Endothelial cell of umbilical vein (primary cell): ENCODE data around the gene FGD6. TPM values are rescaled to one million over a fixed set of nuclear protein-coding genes. Genes with fewer than 3 reads are reported as not detected.

Experiments used
- BruUV-seq: library from RNA; stranded (reverse); fragments of 400-500 nt; replicated peaks from 2 replicates; lab custom pipeline; 2021; lab: Mats Ljungman, UMichigan
- CTCF ChIA-PET: fragments of 300-600, 350-600 bp; sonication (Branson Sonifier 250); formaldehyde crosslinking; loops from one replicate; lab custom pipeline; 2021; ENCODE audit warnings: antibody characterized with exemption, inconsistent platforms; lab: Charles Lee
- POLR2A ChIA-PET: fragments of 300-600, 350-600 bp; sonication (Branson Sonifier 250); formaldehyde crosslinking; loops from one replicate; lab custom pipeline; 2021; ENCODE audit warnings: antibody characterized with exemption, inconsistent platforms; lab: Charles Lee
- DNase-seq: peaks from one replicate; pipeline ENCODE4 v3.0.0-alpha.2; 2011; ENCODE audit warnings: low read depth, low spot score
- FAIRE-seq: peaks from 2 replicates; lab custom pipeline; 2011; peaks lifted over from hg19 to GRCh38; lab: Jason Lieb, UNC
- H2AFZ ChIP-seq: 2 replicates; pipeline ENCODE4 v1.6.0; 2012; ENCODE audit warnings: low read depth, low read length, control low read depth, inconsistent platforms
- H3K27ac ChIP-seq: 2 replicates; pipeline ENCODE4 v1.5.1; 2011; ENCODE audit warnings: low read depth, mild to moderate bottlenecking, control low read depth, low read length, moderate library complexity; ENCODE audit not compliant: insufficient read depth
- H3K27me3 ChIP-seq, 2 experiments: 2 replicates each; pipeline versions ENCODE4 v1.6.0 to v1.6.1; 2011; ENCODE audit warnings: low read length in 2 of 2, mixed read lengths in 1 of 2; ENCODE audit not compliant: control insufficient read depth in 2 of 2, insufficient read depth in 2 of 2
- H3K36me3 ChIP-seq, 2 experiments: 2 replicates in 1 of 2; 3 replicates in 1 of 2; pipeline ENCODE4 v1.5.1; 2011; ENCODE audit warnings: low read length in 2 of 2, mild to moderate bottlenecking in 1 of 2, moderate library complexity in 1 of 2; ENCODE audit not compliant: control insufficient read depth in 2 of 2, insufficient read depth in 2 of 2; ENCODE audit errors: extremely low read depth in 1 of 2
- H3K4me1 ChIP-seq: 3 replicates; pipeline ENCODE4 v1.5.1; 2011; ENCODE audit warnings: mild to moderate bottlenecking, low read length; ENCODE audit not compliant: control insufficient read depth, insufficient read depth; ENCODE audit errors: extremely low read depth
- H3K4me2 ChIP-seq: 2 replicates; pipeline ENCODE4 v1.6.1; 2011; ENCODE audit warnings: low read length, control low read depth, mixed read lengths; ENCODE audit not compliant: insufficient read depth
- H3K4me3 ChIP-seq, 3 experiments: fragments of 200-600 bp in 1 of 3; sonication (generic), shearing (Covaris generic) in 1 of 3; replicated peaks in 1 of 3; 2 replicates each; pipeline ENCODE4 v1.5.1; 2011 to 2016; ENCODE audit warnings: control low read depth in 3 of 3, low read length in 3 of 3, mild to moderate bottlenecking in 2 of 3, inconsistent platforms in 1 of 3, low read depth in 1 of 3, moderate library complexity in 1 of 3; ENCODE audit not compliant: insufficient read depth in 1 of 3
- H3K79me2 ChIP-seq: 2 replicates; pipeline ENCODE4 v1.6.0; 2012; ENCODE audit warnings: low read length, inconsistent platforms; ENCODE audit not compliant: control insufficient read depth, insufficient read depth
- H3K9ac ChIP-seq: replicated peaks from 2 replicates; pipeline ENCODE3; 2011; ENCODE audit warnings: low read length, control low read depth; ENCODE audit not compliant: insufficient read depth; ENCODE audit errors: extremely low read depth
- H3K9me1 ChIP-seq: replicated peaks from 3 replicates; pipeline ENCODE4 v1.6.0; 2011; ENCODE audit warnings: mild to moderate bottlenecking, low read length; ENCODE audit not compliant: control insufficient read depth, insufficient read depth; ENCODE audit errors: extremely low read depth
- H3K9me3 ChIP-seq: replicated peaks from 2 replicates; pipeline ENCODE4 v1.5.1; 2012; ENCODE audit warnings: low read length, inconsistent platforms; ENCODE audit not compliant: control insufficient read depth, insufficient read depth
- H4K20me1 ChIP-seq: replicated peaks from 2 replicates; pipeline ENCODE3; 2011; ENCODE audit warnings: mild to moderate bottlenecking, low read length; ENCODE audit not compliant: control insufficient read depth, insufficient read depth; ENCODE audit errors: extremely low read depth
- EZH2 ChIP-seq: IDR thresholded peaks from 2 replicates; pipeline ENCODE4 v1.6.1; 2012; ENCODE audit warnings: borderline replicate concordance, low read depth, mild to moderate bottlenecking, moderate library complexity, low read length, inconsistent platforms; ENCODE audit not compliant: severe bottlenecking
- FOS ChIP-seq: IDR thresholded peaks from 2 replicates; pipeline ENCODE4 v1.6.1; 2011; ENCODE audit warnings: mild to moderate bottlenecking, low read length, moderate library complexity, borderline replicate concordance; ENCODE audit not compliant: insufficient read depth
- GATA2 ChIP-seq: IDR thresholded peaks from 2 replicates; pipeline ENCODE4 v1.7.0; 2011; ENCODE audit warnings: low read depth, mild to moderate bottlenecking, moderate library complexity, mixed read lengths, low read length; ENCODE audit not compliant: insufficient read length, insufficient read depth
- JUN ChIP-seq: IDR thresholded peaks from 2 replicates; pipeline ENCODE4 v1.6.1; 2011; ENCODE audit warnings: borderline replicate concordance, low read depth; ENCODE audit not compliant: insufficient read length, insufficient read depth
- MYC ChIP-seq: IDR thresholded peaks from one replicate; pipeline ENCODE4 v1.6.1; 2011; ENCODE audit warnings: mild to moderate bottlenecking, low read depth, low read length
- POLR2A ChIP-seq: IDR thresholded peaks from 2 replicates; pipeline ENCODE4 v1.6.1; 2012; ENCODE audit warnings: low read depth, mild to moderate bottlenecking, control low read depth, low read length
- POLR2AphosphoS5 ChIP-seq: IDR thresholded peaks from 2 replicates; pipeline ENCODE4 v1.6.1; 2012; ENCODE audit warnings: low read depth, mild to moderate bottlenecking, control low read depth, low read length, moderate library complexity; ENCODE audit not compliant: insufficient read depth
- dilution Hi-C: fragments of 300-500 bp; cut with MboI; formaldehyde crosslinking; loops from one replicate; pipeline ENCODE4 v1.15.0; 2019; ENCODE audit warnings: low sequenced_read_pairs; ENCODE audit not compliant: extremely low pct_ligation_motif_present
- intact Hi-C: fragments of 100-400 bp; cut with micrococcal nuclease; formaldehyde crosslinking; loops from one replicate; pipeline ENCODE4 v1.10.0; 2022
- polyA plus RNA-seq, 4 experiments: library from polyadenylated mRNA; depleted of rRNA in 3 of 4; stranded (reverse) in 3 of 4; unstranded in 1 of 4; fragments of >200 nt; gene quantifications; 2 replicates each; pipeline versions ENCODE4 v1.2.1 to v1.2.3, GENCODE V29; 2011 to 2012; ENCODE audit warnings: missing spikeins in 1 of 4
- total RNA-seq: library from RNA; stranded (reverse); gene quantifications from 2 replicates; pipeline ENCODE4 v1.2.3, GENCODE V29; 2021
- TF ChIP-seq, protein P1 (sequence below), 2 donors: IDR thresholded peaks; 1 replicate in 1 of 2; 2 replicates in 1 of 2; pipeline ENCODE4 v1.5.1; 2011; ENCODE audit warnings: low read length in 2 of 2, mild to moderate bottlenecking in 2 of 2, moderate library complexity in 2 of 2, control low read depth in 1 of 2, inconsistent platforms in 1 of 2, low read depth in 1 of 2; ENCODE audit not compliant: insufficient read depth in 1 of 2; ENCODE audit errors: extremely low read depth in 1 of 2
- TF ChIP-seq, protein P2 (sequence below): IDR thresholded peaks from 2 replicates; pipeline ENCODE4 v1.6.1; 2011; ENCODE audit not compliant: insufficient read depth, insufficient read length

FGD6 gene
- total and polyA plus RNA-seq, 2 donors (not counting 3 experiments of a cell fraction or from before 2014, with no cell fraction given) = 5.9 to 14.0 TPM

DNA sequence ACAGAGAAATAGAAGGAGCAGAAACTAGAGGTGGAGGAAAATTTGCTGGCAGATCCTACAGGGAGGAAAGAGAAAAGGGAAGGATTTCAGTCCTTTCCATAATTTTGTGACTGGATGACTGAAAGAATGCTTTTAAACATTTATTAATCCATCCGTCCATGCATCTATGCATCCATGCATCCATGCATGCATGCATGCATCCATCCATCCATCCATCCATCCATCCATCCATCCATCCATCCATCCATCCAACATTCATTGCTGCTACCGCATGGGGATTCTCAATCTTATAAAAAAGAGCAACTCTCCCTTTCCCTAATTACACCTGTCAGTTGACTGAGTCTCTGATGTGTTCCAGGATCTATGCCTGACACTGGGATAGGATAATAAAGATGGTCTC is 88.2 kb downstream of the FGD6 start:
- no peaks in the 10 kb centered on the region for H3K27me3 ChIP-seq
- ChIA-PET POLR2A (no interaction called here), CTCF (no interaction called here)
- peaks cover 2 to 4% of the 10 kb centered on the region in 2 experiments for H3K36me3 ChIP-seq
- intact Hi-C loops (no loop called here), dilution Hi-C loops (no loop called here)
- BruUV-seq = no TSS peak
- no peaks in the 10 kb centered on the region for H3K79me2 ChIP-seq
- H2AFZ ChIP-seq = no peak overlapping the region
- H3K4me2 ChIP-seq = no peak overlapping the region
- no peaks in the 10 kb centered on the region for H4K20me1 ChIP-seq
- H3K9me3 ChIP-seq = no peaks in the 10 kb centered on the region
- H3K27ac ChIP-seq = no peak overlapping the region
- peaks cover 9% of the 10 kb centered on the region for H3K4me1 ChIP-seq
- no peak overlapping the region for H3K9ac ChIP-seq
- no peak for FAIRE-seq
- no peaks in the 10 kb centered on the region for H3K9me1 ChIP-seq
- DNase-seq = no peak
- no peak for TF ChIP-seq POLR2AphosphoS5
- TF ChIP-seq, protein P1, sequence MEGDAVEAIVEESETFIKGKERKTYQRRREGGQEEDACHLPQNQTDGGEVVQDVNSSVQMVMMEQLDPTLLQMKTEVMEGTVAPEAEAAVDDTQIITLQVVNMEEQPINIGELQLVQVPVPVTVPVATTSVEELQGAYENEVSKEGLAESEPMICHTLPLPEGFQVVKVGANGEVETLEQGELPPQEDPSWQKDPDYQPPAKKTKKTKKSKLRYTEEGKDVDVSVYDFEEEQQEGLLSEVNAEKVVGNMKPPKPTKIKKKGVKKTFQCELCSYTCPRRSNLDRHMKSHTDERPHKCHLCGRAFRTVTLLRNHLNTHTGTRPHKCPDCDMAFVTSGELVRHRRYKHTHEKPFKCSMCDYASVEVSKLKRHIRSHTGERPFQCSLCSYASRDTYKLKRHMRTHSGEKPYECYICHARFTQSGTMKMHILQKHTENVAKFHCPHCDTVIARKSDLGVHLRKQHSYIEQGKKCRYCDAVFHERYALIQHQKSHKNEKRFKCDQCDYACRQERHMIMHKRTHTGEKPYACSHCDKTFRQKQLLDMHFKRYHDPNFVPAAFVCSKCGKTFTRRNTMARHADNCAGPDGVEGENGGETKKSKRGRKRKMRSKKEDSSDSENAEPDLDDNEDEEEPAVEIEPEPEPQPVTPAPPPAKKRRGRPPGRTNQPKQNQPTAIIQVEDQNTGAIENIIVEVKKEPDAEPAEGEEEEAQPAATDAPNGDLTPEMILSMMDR (IDR thresholded peaks at IDR 0.05; ENCODE audit: extremely low read depth in 1 of 2, insufficient read depth in 1 of 2, low read depth in 1 of 2, low read length in 2 of 2) = no peak
- TF ChIP-seq GATA2 = no peak
- no peak for TF ChIP-seq JUN
- no peak for TF ChIP-seq MYC
- TF ChIP-seq, protein P2, sequence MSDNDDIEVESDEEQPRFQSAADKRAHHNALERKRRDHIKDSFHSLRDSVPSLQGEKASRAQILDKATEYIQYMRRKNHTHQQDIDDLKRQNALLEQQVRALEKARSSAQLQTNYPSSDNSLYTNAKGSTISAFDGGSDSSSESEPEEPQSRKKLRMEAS = no peak
- TF ChIP-seq POLR2A = no peak
- TF ChIP-seq FOS = no peak
- TF ChIP-seq EZH2 = no peak
- H3K4me3 ChIP-seq = no peak overlapping the region
